ENCODE measurements around the gene FOLR1.
A peak's percentile ranks its signal among the peaks of the same experiment; 100 is the strongest.

FOLR1 gene

DNA sequence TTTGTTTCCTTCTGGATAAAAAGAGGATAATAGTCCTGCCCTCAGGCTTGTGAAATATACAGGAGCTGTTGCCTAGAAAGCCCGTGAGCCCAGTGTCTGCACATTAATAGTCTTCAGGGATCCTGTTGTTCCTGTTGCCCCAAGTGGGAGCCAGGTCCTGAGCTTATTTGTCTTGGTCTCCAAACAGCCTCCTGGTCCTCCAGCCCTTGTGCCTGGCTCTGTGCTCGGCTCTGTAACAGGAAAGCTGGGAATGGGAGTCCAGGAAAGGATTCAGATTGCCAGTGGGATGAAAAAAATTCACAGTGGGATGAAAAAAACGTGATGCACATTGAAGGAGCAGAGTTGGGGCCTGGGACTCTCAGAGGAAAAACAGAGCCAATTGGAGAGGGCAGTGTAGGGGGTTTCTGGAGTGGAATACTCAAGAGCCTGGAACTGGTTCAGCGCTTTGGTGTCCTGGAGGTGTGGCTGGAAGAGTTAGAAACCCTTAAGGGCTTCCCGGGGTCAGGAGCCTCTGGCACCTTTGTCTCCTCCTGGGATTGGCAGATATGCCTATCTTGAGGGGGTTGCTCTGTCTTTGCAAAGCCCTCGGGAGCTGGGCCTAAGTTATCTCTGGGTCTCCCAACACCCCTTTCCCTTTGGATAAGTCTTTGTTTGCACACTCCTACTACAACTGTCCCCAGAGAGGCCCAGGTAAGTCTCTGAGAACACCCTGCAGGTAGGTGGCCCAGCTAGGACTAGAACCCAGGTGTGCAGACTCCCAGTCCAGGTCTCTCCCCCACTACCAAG, 30.4 kb downstream of the FOLR1 start:
- H3K4me3 ChIP-seq (ENCODE audit: low read depth, low read length), result peak overlapping the region; percentile 57
- no peak for TF ChIP-seq CTCF (IDR thresholded peaks at IDR 0.05; ENCODE audit: borderline replicate concordance, insufficient read depth, low read depth, low read length)

- peak overlapping the region; percentile 57 for H3K4me3 ChIP-seq (ENCODE audit: low read depth, low read length)
- no peak for TF ChIP-seq CTCF (IDR thresholded peaks at IDR 0.05; ENCODE audit: borderline replicate concordance, insufficient read depth, low read depth, low read length)
Measured at GRCh38 chr11:72222907-72223614, 31.1 kb downstream of the FOLR1 start.

DNA sequence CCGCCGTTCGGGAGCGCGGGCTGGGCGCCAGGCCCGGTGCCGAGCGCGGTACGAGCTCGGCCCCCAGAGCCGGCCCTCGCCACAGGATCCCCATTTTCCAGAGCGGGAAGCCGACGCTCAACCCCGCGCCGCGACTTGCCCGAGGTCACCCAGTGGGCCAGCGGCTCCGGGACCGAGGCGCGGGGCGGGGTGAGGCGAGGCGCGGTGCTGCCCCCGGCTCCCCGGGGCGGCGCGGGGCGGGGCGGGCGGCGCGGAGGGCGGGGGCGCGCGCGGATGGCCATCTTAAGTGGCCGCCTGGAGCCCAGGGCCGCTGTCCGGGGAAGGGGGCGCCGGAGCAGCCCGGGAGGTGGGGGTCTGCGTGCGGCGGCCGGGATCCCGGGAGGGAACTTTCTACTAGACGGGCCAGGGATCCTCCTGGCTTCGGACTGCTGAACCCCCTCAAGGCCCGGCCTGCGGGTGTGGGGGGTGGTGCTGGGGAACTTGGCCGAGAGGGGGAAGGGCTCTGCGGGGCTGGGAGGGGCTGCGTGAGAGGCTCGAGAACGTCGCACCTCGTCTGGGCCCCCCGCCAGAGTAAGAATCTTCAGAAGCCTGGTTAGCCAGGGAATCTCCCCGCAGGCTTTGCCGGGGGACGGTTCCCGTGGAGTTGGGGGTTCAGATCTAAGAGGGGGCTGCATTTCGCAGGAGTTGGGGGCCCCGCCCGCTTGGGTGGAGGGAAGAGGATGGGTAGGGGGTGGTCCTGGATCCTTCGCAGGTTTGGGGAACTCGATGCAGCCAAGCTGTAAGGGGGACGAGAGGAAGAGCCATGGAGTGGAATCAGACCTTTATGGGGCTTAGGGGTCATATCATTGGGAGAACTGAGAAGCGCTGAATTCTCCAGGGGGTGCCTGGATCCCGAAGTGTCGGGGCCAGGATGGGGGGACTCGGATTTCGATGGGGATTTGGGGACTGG, 31.9 kb downstream of the FOLR1 start:
- H3K4me3 ChIP-seq (ENCODE audit: low read depth, low read length), result peak overlapping the region; percentile 57
- TF ChIP-seq CTCF (IDR thresholded peaks at IDR 0.05; ENCODE audit: borderline replicate concordance, insufficient read depth, low read depth, low read length), result no peak

GRCh38 chr11:72224564-72225410, 32.8 kb downstream of the FOLR1 start, which contains the start of gene INPPL1:
Gene INPPL1, plus strand, starts transcription at chr11:72224767. Its CDS starts 218 bp downstream, at chr11:72224985.
- peak within 1 kb of the TSS; percentile 57 for H3K4me3 ChIP-seq (ENCODE audit: low read depth, low read length)
- TF ChIP-seq CTCF (IDR thresholded peaks at IDR 0.05; ENCODE audit: borderline replicate concordance, insufficient read depth, low read depth, low read length), result no peak

DNA sequence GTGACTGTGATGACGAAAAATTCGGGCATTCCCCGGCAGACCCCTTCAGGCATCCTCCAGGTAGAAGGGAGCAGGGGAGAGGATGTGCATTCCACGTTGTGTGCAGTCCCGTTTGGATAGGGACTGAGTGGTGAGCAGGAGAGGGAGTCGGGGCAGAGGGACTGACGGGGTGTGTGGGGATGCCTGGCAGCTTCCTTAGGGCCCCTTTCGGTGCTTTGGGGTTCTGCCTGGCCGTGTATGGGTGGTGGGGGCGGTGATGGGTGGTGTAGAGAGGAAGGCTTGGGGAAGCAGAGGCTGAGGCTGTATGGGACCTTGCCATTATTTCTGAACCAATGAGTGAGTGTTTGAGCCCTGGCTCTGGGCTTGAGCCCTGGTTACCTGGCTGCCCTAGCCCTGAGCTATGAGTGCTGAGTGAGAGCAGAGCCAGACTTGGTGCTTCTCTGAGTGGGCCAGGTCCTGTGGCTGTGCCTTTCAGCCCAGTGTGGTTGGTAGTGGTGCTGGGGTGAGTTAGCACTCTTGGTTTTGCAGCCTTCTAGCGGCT, 33.5 kb downstream of the FOLR1 start:
- peak overlapping the region; percentile 57 for H3K4me3 ChIP-seq (ENCODE audit: low read depth, low read length)
- no peak for TF ChIP-seq CTCF (IDR thresholded peaks at IDR 0.05; ENCODE audit: borderline replicate concordance, insufficient read depth, low read depth, low read length)

- no peak for TF ChIP-seq CTCF (IDR thresholded peaks at IDR 0.05; ENCODE audit: borderline replicate concordance, insufficient read depth, low read depth, low read length)
- H3K4me3 ChIP-seq (ENCODE audit: low read depth, low read length), result no peak overlapping the region
Measured at GRCh38 chr11:72226701-72227100, 34.8 kb downstream of the FOLR1 start.
